Mammary epithelial cell (primary cell): ENCODE results near the gene NSL1.

Experiments
- EZH2 ChIP-seq: IDR thresholded peaks from 2 replicates; pipeline ENCODE4 v1.6.1; 2012; ENCODE audit warnings: low read length, inconsistent platforms, borderline replicate concordance
- TF ChIP-seq, protein P1 (sequence below), 2 donors: IDR thresholded peaks in 1 of 2; conservative IDR thresholded peaks in 1 of 2; 2 replicates each; pipeline ENCODE4 v1.5.1; 2011 to 2012; ENCODE audit warnings: inconsistent platforms in 2 of 2, low read length in 2 of 2, mild to moderate bottlenecking in 2 of 2, control low read depth in 1 of 2, low read depth in 1 of 2; ENCODE audit not compliant: insufficient read depth in 1 of 2; ENCODE audit errors: extremely low read depth in 1 of 2

DNA sequence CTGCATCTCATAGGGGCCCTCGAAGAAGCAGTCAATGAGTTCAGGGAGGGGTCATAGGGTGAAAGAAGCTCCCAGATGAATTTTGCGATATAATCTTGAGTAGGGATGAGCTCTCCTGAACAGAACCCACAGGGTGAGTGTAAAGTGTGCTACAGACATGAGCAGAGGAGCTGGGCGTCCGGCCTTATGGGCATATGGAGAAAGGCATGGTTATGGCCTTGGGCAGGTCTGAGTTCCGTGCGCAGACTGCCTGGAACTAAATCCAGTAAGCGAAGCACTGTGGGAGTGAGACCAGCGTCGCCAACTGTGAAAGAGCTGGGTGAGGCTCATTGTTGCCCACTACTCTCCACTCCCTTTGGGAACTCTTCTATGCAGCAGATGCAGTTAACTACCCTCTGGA, 28.7 kb downstream of the NSL1 start:
- TF ChIP-seq, protein P1, sequence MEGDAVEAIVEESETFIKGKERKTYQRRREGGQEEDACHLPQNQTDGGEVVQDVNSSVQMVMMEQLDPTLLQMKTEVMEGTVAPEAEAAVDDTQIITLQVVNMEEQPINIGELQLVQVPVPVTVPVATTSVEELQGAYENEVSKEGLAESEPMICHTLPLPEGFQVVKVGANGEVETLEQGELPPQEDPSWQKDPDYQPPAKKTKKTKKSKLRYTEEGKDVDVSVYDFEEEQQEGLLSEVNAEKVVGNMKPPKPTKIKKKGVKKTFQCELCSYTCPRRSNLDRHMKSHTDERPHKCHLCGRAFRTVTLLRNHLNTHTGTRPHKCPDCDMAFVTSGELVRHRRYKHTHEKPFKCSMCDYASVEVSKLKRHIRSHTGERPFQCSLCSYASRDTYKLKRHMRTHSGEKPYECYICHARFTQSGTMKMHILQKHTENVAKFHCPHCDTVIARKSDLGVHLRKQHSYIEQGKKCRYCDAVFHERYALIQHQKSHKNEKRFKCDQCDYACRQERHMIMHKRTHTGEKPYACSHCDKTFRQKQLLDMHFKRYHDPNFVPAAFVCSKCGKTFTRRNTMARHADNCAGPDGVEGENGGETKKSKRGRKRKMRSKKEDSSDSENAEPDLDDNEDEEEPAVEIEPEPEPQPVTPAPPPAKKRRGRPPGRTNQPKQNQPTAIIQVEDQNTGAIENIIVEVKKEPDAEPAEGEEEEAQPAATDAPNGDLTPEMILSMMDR (conservative IDR thresholded peaks at IDR 0.05 in 1 of 2, IDR thresholded peaks at IDR 0.05 in 1 of 2; ENCODE audit: extremely low read depth in 1 of 2, insufficient read depth in 1 of 2, low read depth in 1 of 2, low read length in 2 of 2): no peak
- no peak for TF ChIP-seq EZH2
